Panc1 (cell line): ENCODE results near the gene C16orf74.

Source experiments
- POLR2AphosphoS5 ChIP-seq: IDR thresholded peaks from 2 replicates; pipeline ENCODE4 v1.6.1; 2012; ENCODE audit warnings: mild to moderate bottlenecking, low read depth, low read length, moderate library complexity
- TCF7L2 ChIP-seq: IDR thresholded peaks from 2 replicates; pipeline ENCODE4 v1.6.1; 2011; ENCODE audit warnings: mild to moderate bottlenecking, low read depth, low read length, inconsistent platforms
- TF ChIP-seq, protein P1 (sequence below): fragments of 450-650 bp; IDR thresholded peaks from 2 replicates; pipeline ENCODE4 v1.5.1; 2017; ENCODE audit warnings: mild to moderate bottlenecking

DNA sequence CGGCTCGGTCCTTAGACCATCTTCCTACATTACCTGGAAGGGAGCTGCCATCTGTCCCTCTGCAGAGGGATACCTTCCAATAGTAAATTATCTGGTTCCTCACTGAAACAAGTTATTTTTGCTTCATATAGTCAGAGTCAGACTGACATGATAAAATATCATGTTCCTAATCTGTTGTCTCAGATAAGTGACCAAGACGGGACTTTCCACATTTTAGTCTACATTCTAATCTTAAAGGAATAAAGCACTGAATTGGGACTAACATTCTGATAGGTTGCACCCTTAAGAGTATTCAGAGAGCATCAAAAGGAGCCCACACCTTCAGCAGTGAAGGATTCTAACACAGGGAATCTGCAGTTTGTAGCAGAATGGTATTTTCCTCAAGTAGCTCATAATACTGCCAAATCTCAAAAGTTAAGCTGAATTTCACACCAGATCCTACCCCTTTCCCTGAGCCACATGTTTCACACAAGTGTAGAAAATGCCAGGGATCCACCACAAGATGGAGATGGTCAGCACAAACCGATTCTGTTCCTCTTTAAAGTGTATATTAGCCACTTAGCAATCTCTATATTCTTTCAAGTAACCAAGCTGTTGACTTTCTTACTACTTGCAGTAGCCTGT is 75.5 kb downstream of the C16orf74 start:
- TF ChIP-seq, protein P1, sequence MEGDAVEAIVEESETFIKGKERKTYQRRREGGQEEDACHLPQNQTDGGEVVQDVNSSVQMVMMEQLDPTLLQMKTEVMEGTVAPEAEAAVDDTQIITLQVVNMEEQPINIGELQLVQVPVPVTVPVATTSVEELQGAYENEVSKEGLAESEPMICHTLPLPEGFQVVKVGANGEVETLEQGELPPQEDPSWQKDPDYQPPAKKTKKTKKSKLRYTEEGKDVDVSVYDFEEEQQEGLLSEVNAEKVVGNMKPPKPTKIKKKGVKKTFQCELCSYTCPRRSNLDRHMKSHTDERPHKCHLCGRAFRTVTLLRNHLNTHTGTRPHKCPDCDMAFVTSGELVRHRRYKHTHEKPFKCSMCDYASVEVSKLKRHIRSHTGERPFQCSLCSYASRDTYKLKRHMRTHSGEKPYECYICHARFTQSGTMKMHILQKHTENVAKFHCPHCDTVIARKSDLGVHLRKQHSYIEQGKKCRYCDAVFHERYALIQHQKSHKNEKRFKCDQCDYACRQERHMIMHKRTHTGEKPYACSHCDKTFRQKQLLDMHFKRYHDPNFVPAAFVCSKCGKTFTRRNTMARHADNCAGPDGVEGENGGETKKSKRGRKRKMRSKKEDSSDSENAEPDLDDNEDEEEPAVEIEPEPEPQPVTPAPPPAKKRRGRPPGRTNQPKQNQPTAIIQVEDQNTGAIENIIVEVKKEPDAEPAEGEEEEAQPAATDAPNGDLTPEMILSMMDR = peak; percentile 52; the same call in 1 of the 2 replicates
- TF ChIP-seq TCF7L2 (no peak), POLR2AphosphoS5 (no peak; the same call in 1 of the 2 replicates)
